Renal pelvis (tissue), 4 donors: ENCODE data around the gene CACNG8. TPM values are rescaled to one million over a fixed set of nuclear protein-coding genes. Genes with fewer than 3 reads are reported as not detected.

ENCODE experiments used
- DNase-seq: peaks from one replicate; pipeline ENCODE4 v3.0.0-alpha.2; 2013
- polyA plus RNA-seq, 3 donors: library from polyadenylated mRNA; unstranded; fragments of 120-200 nt; gene quantifications; one replicate each; pipeline ENCODE4 v1.2.1, GENCODE V29; 2013; ENCODE audit not compliant: insufficient read length in 3 of 3

Gene CACNG8
- polyA plus RNA-seq, 3 donors: 0.19 to 0.49 (median 0.35) TPM

- no peak for DNase-seq
Measured at GRCh38 chr19:53961523-53962356, 997 bp upstream of the CACNG8 start.

GRCh38 chr19:53965091-53965490 is 2.4 kb downstream of the CACNG8 start:
- no peak for DNase-seq

GRCh38 chr19:53966931-53967330 is 4.2 kb downstream of the CACNG8 start:
- no peak for DNase-seq

GRCh38 chr19:53969366-53969765 is 6.6 kb downstream of the CACNG8 start:
- no peak for DNase-seq

- no peak for DNase-seq
Measured at GRCh38 chr19:53971673-53972072, 8.9 kb downstream of the CACNG8 start.

GRCh38 chr19:53977429-53977990 is 14.8 kb downstream of the CACNG8 start:
- DNase-seq: peak; percentile 84

- DNase-seq: peak; percentile 48
Measured at GRCh38 chr19:53977991-53978731, 15.4 kb downstream of the CACNG8 start.

- no peak for DNase-seq
Measured at GRCh38 chr19:53978975-53979801, 16.5 kb downstream of the CACNG8 start.

GRCh38 chr19:53980539-53981375 is 18.0 kb downstream of the CACNG8 start:
- no peak for DNase-seq

GRCh38 chr19:53981376-53981951 is 18.7 kb downstream of the CACNG8 start:
- no peak for DNase-seq

- DNase-seq: peak; percentile 38
Measured at GRCh38 chr19:53982001-53982451, 19.3 kb downstream of the CACNG8 start.

GRCh38 chr19:53982611-53983010 is 19.9 kb downstream of the CACNG8 start:
- no peak for DNase-seq

- DNase-seq: no peak
Measured at GRCh38 chr19:53983457-53984289, 20.9 kb downstream of the CACNG8 start.

GRCh38 chr19:53985863-53986262 is 23.1 kb downstream of the CACNG8 start:
- DNase-seq: no peak

- no peak for DNase-seq
Measured at GRCh38 chr19:53988981-53989380, 26.2 kb downstream of the CACNG8 start.

- DNase-seq: no peak
Measured at GRCh38 chr19:53989600-53990533, 27.1 kb downstream of the CACNG8 start.

- DNase-seq: peak; percentile 57
Measured at GRCh38 chr19:53991224-53992113, 28.7 kb downstream of the CACNG8 start, which contains the start of gene CACNG6. TSS of gene CACNG6 (plus strand) at chr19:53991637. CDS start at chr19:53992878, 1,241 bp downstream.
